H1 (cell line): ENCODE data around the gene ZNF260. TPM values are rescaled to one million over a fixed set of nuclear protein-coding genes. Genes with fewer than 3 reads are reported as not detected.

Experiments
- CHD2 ChIP-seq: IDR thresholded peaks from 2 replicates; pipeline ENCODE4 v1.6.1; 2012; ENCODE audit warnings: low read length, improper control_type of control experiment
- CTBP2 ChIP-seq: IDR thresholded peaks from 2 replicates; pipeline ENCODE4 v1.7.0; 2011; ENCODE audit warnings: borderline replicate concordance, mild to moderate bottlenecking, moderate library complexity, mixed read lengths, low read length; ENCODE audit not compliant: insufficient read depth, insufficient read length
- EP300 ChIP-seq, 2 experiments: IDR thresholded peaks; 1 replicate in 1 of 2; 2 replicates in 1 of 2; pipeline ENCODE4 v1.6.1; 2011 to 2012; ENCODE audit warnings: low read depth in 2 of 2, low read length in 2 of 2, mild to moderate bottlenecking in 2 of 2, borderline replicate concordance in 1 of 2, inconsistent platforms in 1 of 2, moderate library complexity in 1 of 2
- KDM4A ChIP-seq: IDR thresholded peaks from one replicate; pipeline ENCODE4 v1.7.1; 2012; ENCODE audit warnings: low read depth, mild to moderate bottlenecking, moderate library complexity, low read length, inconsistent platforms; ENCODE audit not compliant: severe bottlenecking
- RBBP5 ChIP-seq: IDR thresholded peaks from 2 replicates; pipeline ENCODE4 v1.7.1; 2012; ENCODE audit warnings: low read depth, mild to moderate bottlenecking, inconsistent platforms, low read length, moderate library complexity, borderline replicate concordance
- RFX5 ChIP-seq: IDR thresholded peaks from 2 replicates; pipeline ENCODE4 v1.6.1; 2011; ENCODE audit warnings: low read depth, low read length, improper control_type of control experiment, borderline replicate concordance
- SAP30 ChIP-seq: fragments of 300-600 bp; sonication (generic); IDR thresholded peaks from 2 replicates; pipeline ENCODE4 v1.7.1; 2012; ENCODE audit warnings: low read length, moderate library complexity, mild to moderate bottlenecking, inconsistent platforms; ENCODE audit not compliant: insufficient read depth, insufficient replicate concordance
- SIRT6 ChIP-seq: IDR thresholded peaks from one replicate; pipeline ENCODE4 v1.7.1; 2012; ENCODE audit warnings: low read length, inconsistent platforms
- TAF7 ChIP-seq: optimal IDR thresholded peaks from 2 replicates; pipeline ENCODE3; 2011; ENCODE audit warnings: low read depth, mild to moderate bottlenecking, inconsistent platforms, low read length, moderate library complexity, borderline replicate concordance
- polyA plus RNA-seq, 7 experiments: library from polyadenylated mRNA; depleted of rRNA in 3 of 7; stranded (reverse) in 5 of 7; unstranded in 2 of 7; fragments of >200 nt in 5 of 7; fragments of 200-250 nt in 2 of 7; gene quantifications; 1 replicate in 5 of 7; 2 replicates in 1 of 7; 4 replicates in 1 of 7; pipeline versions ENCODE4 v1.2.1 to v1.2.3, GENCODE V29; 2011 to 2013; ENCODE audit warnings: missing spikeins in 2 of 7, mixed read lengths in 2 of 7
- total RNA-seq: library from RNA; stranded (reverse); fragmentation: NEBNext Ultra II Directional; extraction: Animal tissue kit (Norgen Biotek cat#: 25700); gene quantifications from 2 replicates; pipeline ENCODE4 v1.2.1, GENCODE V29; 2021
- TF ChIP-seq, protein P1 (sequence below): fragments of 300-600 bp; sonication (generic); IDR thresholded peaks from 2 replicates; pipeline ENCODE4 v1.7.1; 2012; ENCODE audit warnings: low read length, moderate library complexity, mild to moderate bottlenecking, inconsistent platforms; ENCODE audit not compliant: insufficient replicate concordance

ZNF260 gene
- total and polyA plus RNA-seq, 2 of the 8 experiments (the other 6 are each of a cell fraction or from before 2014, with no cell fraction given) = 5.5 to 30.7 TPM

DNA sequence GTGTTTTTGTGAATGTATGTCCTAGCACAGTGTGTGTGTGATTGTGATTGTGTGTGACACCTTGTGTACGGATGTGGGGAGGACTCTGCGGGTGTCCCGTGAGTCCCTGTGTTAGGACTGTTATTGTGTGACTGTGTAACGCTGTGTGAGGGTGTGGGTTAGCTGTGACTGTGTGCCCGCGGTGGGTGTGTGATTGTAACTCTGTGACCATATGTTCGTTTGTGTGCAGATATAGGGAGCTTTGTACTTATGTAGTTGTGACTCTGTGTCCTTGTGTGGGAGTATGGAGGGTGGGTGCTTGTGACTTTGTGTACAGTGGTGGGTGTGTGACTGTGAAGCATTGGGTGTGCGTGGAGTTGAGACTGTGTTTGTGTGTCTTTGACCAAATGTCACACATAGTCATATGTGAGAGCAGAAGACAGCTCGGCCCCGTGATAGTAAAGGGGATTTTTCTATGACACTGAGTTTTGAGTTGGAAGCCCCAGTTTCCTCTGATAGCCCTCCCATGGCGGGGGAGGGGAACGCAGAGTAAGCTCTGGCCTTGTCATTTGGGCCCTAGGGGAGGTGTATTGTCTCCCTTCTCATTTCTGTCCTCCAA lies 949 bp upstream of the ZNF260 start (continued):
- TF ChIP-seq, protein P1, sequence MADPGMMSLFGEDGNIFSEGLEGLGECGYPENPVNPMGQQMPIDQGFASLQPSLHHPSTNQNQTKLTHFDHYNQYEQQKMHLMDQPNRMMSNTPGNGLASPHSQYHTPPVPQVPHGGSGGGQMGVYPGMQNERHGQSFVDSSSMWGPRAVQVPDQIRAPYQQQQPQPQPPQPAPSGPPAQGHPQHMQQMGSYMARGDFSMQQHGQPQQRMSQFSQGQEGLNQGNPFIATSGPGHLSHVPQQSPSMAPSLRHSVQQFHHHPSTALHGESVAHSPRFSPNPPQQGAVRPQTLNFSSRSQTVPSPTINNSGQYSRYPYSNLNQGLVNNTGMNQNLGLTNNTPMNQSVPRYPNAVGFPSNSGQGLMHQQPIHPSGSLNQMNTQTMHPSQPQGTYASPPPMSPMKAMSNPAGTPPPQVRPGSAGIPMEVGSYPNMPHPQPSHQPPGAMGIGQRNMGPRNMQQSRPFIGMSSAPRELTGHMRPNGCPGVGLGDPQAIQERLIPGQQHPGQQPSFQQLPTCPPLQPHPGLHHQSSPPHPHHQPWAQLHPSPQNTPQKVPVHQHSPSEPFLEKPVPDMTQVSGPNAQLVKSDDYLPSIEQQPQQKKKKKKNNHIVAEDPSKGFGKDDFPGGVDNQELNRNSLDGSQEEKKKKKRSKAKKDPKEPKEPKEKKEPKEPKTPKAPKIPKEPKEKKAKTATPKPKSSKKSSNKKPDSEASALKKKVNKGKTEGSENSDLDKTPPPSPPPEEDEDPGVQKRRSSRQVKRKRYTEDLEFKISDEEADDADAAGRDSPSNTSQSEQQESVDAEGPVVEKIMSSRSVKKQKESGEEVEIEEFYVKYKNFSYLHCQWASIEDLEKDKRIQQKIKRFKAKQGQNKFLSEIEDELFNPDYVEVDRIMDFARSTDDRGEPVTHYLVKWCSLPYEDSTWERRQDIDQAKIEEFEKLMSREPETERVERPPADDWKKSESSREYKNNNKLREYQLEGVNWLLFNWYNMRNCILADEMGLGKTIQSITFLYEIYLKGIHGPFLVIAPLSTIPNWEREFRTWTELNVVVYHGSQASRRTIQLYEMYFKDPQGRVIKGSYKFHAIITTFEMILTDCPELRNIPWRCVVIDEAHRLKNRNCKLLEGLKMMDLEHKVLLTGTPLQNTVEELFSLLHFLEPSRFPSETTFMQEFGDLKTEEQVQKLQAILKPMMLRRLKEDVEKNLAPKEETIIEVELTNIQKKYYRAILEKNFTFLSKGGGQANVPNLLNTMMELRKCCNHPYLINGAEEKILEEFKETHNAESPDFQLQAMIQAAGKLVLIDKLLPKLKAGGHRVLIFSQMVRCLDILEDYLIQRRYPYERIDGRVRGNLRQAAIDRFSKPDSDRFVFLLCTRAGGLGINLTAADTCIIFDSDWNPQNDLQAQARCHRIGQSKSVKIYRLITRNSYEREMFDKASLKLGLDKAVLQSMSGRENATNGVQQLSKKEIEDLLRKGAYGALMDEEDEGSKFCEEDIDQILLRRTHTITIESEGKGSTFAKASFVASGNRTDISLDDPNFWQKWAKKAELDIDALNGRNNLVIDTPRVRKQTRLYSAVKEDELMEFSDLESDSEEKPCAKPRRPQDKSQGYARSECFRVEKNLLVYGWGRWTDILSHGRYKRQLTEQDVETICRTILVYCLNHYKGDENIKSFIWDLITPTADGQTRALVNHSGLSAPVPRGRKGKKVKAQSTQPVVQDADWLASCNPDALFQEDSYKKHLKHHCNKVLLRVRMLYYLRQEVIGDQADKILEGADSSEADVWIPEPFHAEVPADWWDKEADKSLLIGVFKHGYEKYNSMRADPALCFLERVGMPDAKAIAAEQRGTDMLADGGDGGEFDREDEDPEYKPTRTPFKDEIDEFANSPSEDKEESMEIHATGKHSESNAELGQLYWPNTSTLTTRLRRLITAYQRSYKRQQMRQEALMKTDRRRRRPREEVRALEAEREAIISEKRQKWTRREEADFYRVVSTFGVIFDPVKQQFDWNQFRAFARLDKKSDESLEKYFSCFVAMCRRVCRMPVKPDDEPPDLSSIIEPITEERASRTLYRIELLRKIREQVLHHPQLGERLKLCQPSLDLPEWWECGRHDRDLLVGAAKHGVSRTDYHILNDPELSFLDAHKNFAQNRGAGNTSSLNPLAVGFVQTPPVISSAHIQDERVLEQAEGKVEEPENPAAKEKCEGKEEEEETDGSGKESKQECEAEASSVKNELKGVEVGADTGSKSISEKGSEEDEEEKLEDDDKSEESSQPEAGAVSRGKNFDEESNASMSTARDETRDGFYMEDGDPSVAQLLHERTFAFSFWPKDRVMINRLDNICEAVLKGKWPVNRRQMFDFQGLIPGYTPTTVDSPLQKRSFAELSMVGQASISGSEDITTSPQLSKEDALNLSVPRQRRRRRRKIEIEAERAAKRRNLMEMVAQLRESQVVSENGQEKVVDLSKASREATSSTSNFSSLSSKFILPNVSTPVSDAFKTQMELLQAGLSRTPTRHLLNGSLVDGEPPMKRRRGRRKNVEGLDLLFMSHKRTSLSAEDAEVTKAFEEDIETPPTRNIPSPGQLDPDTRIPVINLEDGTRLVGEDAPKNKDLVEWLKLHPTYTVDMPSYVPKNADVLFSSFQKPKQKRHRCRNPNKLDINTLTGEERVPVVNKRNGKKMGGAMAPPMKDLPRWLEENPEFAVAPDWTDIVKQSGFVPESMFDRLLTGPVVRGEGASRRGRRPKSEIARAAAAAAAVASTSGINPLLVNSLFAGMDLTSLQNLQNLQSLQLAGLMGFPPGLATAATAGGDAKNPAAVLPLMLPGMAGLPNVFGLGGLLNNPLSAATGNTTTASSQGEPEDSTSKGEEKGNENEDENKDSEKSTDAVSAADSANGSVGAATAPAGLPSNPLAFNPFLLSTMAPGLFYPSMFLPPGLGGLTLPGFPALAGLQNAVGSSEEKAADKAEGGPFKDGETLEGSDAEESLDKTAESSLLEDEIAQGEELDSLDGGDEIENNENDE = no peak
- TF ChIP-seq RFX5 (no peak), CHD2 (no peak), RBBP5 (no peak), SAP30 (peak; percentile 59), TAF7 (no peak), CTBP2 (no peak), SIRT6 (no peak), EP300 (IDR thresholded peaks at IDR 0.05; ENCODE audit: borderline replicate concordance in 1 of 2, low read depth in 2 of 2, low read length in 2 of 2) (no peak), KDM4A (peak; percentile 90)
